GM18870 (cell line): ENCODE measurements around the gene ZBTB32.
A peak's percentile ranks its signal among the peaks of the same experiment; 100 is the strongest.

Experiments used
- ATAC-seq: cut with Tn5 transposase; IDR thresholded peaks from one replicate; pipeline ENCODE4 v1.9.1; 2021; ENCODE audit warnings: moderate library complexity; ENCODE audit not compliant: unreplicated experiment

ZBTB32 gene

DNA sequence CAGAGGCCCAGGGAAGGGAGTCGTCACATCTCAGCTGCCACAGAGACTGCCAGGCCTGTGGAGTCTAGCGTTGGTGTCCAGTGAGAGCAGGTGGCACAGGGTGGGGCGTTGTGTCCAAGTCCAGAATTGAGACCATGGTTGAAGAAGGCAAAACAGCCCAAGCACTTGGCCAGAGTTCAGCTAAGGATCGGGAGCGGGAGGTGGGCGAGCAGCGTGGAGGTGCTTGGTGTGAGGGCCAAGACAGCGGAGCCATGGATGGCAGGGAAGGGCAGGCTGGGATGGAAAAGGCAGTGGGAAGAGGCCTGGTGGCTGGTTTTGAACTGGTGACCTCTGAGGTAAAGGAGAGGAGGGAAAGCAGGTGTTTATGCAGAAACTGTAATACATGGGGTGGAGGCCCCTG is 29.9 kb downstream of the ZBTB32 start:
- no peak for ATAC-seq

DNA sequence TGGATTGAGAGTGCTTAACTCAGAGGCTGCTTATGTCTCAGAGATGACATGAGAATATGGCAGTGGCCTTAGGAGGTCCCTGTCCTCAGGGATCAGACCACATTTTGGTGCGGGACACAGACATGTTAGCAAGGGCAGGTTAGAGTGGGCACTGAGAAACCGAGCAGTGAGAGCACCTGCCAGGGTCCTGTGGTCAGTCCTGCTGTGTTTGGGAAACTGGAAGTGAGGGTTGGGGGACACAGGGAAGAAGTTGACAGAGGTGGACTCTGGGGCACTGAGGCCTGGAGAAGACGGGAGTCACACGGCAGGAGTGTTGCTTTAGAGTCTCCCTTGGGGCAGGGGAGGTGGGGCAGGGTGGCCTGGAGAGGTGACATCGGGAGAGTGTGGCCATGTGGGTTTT is 30.5 kb downstream of the ZBTB32 start:
- ATAC-seq = no peak

DNA sequence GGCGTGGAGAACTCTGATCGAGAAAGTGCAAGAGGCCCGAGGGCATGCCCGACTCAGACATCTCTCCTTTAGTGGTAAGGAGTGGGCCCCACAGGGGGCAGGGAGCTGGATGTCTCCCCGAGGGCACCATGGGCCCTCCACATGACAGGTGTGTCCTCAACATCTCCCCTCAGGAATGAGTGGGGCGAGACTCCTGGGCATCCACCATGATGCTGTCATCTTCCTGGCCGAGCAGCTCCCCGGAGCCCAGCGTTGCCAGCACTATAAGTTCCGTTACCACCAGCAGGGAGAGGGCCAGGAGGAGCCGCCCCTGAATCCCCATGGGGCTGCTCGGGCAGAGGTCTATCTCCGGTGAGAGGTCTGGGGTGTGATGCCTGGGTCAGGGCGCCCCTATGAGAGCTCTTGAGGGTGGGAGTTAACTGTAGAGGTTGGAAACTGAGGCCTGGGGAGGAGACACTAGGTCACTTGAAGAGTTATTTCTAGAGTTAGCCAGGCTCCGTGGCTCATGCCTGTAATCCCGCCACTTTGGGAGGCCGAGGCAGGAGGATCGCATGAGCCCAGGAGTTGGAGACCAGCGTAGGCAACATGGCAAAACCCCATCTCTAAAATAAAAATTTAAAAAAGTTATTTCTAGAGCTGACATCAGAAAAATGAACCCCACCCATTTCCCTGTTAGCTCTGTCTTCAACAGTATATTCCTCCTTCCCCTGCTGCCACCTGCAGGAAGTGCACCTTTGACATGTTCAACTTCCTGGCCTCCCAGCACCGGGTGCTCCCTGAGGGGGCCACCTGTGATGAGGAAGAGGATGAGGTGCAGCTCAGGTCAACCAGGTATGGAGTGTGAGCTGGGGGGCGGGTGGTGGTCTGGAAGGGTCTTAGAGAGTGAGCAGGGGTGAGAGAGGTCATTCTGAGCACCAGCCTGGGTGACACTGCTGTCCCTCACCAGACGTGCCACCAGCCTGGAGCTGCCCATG is 32.8 kb downstream of the ZBTB32 start:
- ATAC-seq = no peak

DNA sequence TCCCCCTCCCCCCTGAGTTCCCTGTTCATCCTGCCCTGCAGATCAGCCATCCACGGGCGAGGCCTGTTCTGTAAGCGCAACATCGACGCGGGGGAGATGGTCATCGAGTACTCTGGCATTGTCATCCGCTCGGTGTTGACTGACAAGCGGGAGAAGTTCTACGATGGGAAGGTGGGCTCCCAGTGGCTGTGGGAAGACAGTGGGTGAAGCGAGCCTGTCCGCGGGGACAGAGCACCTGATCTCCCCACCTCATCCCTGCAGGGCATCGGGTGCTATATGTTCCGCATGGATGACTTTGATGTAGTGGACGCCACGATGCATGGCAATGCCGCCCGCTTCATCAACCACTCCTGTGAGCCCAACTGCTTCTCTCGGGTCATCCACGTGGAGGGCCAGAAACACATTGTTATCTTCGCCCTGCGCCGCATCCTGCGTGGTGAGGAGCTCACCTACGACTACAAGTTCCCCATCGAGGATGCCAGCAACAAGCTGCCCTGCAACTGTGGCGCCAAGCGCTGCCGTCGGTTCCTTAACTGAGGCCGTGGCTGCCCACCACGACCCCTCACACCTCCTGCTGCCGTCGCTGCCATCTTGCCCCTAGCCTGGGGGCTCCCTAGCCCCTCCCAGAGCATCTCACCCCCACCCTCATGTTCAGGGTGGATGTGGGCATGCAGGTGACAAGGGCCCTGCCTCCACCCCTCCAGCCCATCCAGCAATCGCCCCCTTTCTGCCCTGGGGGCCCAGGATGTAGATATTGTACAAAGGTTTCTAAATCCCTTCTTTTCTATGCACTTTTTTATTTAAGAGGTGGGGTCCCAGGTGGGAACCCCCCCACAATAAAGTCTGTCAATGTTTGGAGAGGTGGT is 33.9 kb downstream of the ZBTB32 start:
- no peak for ATAC-seq

DNA sequence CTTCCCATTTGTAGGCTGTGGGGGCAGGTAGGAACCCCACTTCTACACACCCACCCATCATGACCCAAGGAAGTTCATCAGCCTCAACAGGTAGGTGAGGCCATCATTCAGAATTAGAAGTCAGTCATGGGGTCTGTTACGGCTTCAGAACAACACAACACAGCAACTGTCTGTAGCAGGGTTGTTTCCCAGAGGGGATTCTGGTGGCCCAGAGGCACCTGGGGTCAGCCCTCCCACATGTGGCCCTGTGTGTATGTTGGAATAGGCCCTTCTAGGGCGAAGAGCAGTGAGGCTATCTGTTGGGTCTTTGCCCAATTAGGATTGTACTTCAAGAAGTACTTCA is 34.5 kb downstream of the ZBTB32 start:
- ATAC-seq = no peak

DNA sequence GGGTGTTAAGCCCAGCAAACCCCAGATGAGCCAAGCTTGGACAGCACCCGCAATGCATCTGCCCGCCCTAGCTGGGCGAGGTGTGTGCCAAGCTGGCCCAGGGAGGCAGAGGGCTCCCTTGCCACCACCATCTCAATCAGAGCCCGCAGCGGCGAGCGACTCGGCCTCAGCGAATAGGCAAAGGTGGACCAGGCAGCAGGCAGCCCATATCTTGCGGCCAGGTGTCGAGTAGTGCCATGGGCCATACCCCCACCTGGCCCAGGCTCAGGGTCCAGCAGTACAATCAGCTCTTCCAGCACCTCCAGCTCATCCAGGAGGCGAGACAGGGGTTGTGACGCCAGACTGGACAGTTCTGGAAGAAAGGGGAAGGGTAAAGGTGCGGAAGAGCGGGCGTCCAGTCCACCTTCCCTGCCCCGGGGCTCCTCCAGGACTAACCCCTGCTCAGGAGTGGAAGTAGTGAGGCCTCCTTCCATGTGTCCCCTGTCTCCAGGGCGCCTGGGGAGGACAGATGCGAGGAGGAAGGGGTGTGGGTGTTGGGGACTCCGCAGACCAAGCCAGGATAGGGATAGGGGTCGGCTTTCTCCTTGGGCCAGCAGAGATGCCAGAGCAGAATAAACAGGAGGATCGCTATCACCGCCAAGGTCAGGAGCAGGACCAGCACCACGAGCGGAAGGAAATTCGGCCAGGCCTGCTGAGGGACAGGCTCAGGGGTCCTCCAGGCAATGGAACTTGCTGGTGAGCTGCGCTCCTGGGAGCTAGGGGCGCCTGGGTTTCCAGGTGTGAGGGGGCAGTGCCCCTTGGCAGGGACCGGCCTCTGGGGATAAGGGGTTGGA is 35.1 kb downstream of the ZBTB32 start:
- no peak for ATAC-seq

DNA sequence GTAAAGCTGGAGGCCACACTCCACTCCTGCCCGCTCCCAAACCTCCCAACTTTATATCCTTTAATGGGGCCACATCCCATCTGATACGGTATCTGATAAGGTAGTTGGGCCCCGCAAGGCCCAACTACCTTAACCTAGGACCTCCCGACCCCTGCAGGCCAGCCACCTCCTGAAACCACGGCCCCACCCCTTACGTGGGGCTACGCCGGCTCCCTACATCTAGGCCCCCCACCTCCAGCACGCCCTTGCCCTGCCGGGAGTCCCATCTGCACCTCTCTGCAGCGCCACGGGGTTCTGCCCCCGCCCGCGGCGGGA is 35.7 kb downstream of the ZBTB32 start:
- no peak for ATAC-seq

DNA sequence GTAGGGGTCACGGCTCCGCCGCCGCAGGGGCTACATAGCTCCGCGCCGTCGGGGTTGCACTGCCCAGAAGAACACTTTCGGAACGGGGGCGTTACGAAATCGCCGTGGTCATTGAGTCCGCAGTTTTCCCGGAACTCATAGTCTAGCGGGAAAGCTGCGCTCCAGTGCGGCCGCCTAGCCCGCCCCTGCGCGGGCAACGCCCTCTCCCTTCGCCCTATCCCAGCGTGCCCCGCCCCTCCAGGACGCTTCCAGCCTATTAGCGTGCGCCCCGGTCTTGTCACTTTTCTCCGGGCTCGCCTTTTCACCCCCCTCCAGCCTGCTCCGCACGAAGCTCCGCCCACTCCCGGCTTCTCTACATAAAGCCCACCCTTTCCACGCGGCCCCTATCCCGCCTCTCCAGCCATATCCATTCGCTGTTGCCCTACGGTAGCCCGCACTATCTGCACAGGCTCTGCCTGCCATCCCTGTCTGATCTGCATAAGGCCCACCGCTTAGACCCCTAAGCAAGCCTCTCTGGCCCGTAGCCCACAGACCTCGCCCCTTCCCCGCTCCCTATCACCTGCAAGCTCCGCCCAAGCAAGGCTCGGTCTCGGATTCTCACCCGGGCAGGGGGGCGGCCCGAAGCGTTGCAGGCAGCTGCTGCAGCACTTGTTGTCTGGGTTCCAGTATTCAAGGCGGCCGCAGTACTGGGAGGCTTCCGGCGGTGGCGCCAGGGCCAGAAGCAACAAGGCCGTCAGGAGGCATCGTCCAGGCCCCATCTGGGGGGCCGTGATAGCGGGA is 36.3 kb downstream of the ZBTB32 start:
- peak; percentile 44 for ATAC-seq

DNA sequence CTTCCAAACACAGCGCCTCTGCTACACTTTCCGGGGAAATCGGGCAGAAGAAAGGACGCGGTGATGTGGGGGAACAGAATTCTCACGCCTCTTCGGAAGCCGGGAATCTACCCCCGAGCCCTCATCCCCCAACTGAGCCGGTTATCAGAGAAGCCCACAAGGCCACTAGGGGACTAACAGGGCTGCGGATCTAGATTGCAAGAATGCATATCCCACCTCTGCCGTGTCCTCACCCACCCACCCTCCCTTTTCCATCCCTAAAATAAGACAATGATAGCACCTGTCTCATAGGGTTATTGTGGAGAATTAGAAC is 36.8 kb downstream of the ZBTB32 start:
- no peak for ATAC-seq

DNA sequence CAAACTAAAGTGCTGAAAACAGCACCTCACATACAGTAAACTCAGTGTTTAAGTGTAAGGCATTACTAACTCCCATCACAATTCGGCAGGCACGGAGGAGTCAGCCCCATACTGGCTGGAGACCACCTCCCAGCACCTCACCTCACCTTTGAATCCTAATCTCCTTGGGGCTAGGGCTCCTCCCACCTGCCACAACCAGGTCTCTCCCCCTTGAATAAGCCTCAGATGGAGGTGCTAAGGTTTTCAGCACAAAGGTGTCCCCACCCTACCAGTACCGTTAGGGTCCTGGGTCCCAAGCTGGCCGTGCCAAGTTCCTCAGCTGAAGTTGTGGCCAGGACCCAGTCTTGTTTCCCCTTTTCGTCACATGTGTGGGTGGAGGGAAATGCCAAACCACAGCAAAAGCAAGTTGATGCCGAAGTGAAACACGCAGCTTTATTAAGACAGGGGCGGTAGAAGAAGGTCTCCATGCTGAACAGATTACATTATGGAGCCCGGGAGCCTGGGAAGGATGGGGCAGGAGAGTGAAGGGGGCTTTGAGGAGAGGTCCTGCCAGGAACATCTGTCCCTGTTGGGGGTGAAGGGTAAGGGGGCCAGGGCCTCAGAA is 37.9 kb downstream of the ZBTB32 start, which contains the start of gene IGFLR1:
Gene IGFLR1, minus strand, starts transcription at position 332 of the 604 bp plus-strand sequence. CDS start 1,272 bp downstream, outside the sequence.
- ATAC-seq = no peak

DNA sequence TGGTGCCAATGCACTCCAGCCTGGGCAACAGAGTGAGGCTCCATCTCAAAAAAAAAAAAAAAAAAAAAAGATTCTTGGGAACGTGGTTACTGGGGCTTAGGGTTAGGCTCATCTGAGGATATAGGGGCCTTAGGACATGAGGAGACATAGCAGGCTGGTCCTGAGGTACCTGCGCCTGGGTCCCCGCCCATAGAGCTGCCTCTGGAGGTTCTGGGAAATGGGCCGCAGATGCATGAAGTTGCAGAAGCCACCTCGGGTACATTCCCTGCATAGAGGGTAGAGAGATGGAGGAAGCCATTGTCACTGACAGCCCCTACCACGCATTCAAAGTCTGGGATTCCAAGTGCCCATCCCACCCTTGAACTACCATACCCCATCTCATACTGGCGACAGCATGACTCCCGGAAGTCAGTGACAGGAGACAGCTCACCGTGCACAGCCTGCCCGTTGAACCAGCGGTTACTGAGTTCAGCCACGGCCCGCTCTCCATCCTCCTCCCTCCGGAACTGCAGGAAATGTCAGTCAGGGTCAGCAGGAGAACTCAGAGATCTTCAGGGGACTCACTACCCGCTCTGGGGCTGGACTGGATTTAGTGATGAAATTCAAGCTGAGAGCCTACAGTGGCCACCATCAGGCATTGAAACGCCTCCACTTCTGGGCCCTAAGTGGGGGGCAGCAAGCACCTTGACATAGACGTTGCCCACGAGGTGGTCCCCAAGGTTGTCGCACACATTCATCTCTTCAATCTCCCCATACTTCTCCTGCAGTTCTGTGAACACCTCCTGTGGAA is 39.5 kb downstream of the ZBTB32 start:
- no peak for ATAC-seq

DNA sequence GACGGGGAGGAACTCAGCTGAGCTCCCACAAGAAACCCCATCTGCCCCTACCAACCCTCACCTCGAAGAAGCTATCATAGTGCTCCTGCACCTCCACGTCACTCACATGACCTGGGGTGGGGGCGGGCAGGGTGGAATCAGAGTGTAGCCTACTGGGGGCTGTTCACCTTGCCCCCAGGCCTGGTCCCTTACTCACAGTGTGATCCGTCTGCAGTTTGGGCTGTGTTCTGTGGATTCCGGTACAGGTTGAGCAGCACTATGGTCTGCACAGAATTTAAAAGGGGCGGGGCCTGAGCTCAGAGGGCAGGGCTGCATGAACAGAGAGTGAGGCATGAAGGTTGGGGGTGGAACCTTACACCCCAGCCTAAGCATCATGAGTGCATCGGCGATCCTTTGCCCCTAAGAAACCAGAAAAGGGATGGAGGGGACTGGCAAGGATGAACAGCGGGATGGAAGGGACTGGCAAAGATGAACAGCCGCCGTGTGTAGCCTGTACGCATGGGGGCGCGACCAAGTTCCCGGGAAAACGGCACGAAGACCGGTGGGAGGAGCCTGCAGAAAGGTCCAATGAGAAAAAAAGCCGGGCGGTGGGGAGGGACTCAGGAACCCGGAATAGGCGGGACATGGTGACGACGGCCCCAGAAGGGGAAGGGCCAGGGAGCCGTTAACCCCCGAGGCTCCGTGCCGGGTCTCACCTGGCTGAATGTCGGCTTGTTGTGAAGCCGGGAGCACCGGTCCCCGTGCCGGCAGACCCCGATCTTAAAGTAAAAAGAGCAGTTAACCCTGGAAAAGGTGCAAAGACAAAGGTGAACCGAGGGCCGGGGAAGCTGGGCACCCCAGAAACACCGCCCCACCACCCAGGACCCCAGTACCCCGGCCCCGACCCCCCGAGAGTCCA is 40.3 kb downstream of the ZBTB32 start:
- no peak for ATAC-seq

DNA sequence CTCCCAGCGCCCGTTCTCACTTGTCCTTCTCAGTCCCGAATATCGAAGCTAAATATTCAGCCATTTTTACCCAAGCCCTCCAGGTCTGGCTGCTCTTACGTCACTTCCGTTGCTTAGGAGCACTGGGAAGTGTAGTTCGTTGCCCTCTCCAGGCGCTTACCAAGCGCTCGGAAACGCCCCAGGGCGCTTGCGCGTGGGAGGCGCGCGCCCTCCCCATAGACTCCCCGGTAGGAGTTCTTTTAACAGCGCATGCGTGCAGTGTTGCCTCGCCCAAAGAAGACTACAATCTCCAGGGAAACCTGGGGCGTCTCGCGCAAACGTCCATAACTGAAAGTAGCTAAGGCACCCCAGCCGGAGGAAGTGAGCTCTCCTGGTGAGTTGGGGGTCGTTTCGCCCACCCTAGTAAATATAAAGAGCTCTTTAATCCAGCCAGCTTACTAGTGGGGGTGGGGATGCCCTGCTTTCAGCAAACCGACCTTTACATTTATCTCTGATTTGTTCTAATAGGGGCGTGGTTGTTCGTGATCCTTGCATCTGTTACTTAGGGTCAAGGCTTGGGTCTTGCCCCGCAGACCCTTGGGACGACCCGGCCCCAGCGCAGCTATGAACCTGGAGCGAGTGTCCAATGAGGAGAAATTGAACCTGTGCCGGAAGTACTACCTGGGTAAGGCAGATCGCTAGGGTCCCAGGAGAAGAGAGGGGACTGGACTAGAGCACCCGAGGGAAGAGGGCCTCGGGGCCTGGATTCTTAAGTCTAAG is 41.1 kb downstream of the ZBTB32 start, which contains the start of the genes PSENEN and U2AF1L4:
Gene PSENEN, plus strand, starts transcription at position 324 of the 759 bp plus-strand sequence. Its CDS starts 280 bp downstream, at position 604.
Gene U2AF1L4, minus strand, starts transcription at position 91 of the 759 bp plus-strand sequence. Its CDS starts 27 bp downstream, at position 64.
- peak; percentile 35 for ATAC-seq

DNA sequence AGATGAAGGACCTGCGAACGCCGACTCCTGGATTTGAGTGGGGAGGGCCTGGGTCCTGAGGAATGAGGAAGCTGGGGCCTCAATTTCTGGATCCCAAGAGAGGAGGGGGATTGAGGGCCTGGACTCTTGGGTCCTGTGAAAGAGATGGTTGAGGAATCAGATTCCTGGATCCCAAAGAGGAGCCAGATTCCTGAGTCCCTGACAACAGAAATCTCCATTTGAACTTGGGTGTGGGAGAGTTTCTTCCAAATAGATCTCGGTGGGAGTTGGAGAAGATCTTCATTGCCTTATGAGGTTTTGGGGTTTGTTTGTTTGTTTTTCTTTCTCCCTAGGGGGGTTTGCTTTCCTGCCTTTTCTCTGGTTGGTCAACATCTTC is 41.7 kb downstream of the ZBTB32 start:
- ATAC-seq = no peak

DNA sequence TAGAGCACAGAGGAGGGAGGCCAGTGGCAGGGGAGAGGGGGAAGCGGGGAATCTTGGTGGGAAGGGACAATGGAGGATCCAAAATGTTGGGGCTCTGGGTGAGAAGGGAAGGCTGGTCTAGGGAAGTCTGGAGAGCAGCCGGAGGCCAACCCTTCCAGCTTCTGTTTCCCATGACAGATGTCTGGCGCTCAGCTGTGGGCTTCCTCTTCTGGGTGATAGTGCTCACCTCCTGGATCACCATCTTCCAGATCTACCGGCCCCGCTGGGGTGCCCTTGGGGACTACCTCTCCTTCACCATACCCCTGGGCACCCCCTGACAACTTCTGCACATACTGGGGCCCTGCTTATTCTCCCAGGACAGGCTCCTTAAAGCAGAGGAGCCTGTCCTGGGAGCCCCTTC is 42.2 kb downstream of the ZBTB32 start:
- no peak for ATAC-seq

DNA sequence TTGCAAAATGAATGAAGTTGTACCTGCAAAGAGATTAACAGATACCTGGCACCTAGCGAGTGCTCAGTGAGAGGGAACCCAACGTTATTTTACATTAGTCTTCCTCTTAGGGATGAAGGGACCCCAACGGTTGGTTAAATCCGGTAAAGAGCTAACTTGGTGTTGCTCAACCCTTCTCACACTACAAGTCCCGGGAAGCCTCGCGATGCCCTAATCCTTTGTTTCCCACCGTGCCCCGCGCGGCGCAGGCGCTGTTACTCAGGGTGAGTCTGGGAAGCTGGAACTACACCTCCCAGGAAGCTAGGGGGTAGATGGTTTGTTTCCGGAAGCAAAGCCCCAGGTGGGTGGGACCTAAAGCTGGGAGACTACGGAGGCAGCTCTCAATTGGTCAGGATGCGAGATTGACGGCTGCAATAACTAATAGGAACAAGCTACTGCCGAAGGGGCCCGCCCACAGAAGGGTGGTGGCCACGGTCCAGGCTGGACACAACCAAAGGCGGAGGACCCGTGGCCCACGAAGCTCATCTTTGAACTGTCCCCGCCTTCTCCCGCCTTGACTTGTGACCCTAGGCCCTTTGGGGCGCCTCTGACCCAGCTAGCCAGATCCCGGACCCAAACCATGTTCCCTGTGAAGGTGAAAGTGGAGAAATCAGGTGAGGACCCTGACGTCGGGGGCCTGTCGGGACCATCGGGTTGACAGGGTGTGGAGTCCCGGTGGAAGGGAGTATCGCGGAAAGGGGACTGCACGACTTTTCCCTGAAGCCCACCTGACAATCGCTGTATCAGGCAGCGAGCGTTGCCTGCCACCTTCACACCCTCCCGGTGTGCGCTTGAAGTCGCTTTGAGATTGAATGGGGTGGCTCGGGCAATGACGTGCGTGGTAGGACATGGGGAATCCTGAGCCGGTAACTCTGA is 44.0 kb downstream of the ZBTB32 start, which contains the start of gene LIN37:
Gene LIN37, plus strand, starts transcription at position 471 of the 915 bp plus-strand sequence. Its CDS starts 149 bp downstream, at position 620.
- peak; percentile 73 for ATAC-seq
